A673 (cell line): ENCODE results near the gene BCL10. TPM values are rescaled to one million over a fixed set of nuclear protein-coding genes. Genes with fewer than 3 reads are reported as not detected.

Experiments used
- BruUV-seq: library from RNA; stranded (reverse); fragments of 400-500 nt; replicated peaks from 2 replicates; lab custom pipeline; 2021; lab: Mats Ljungman, UMichigan
- CTCF ChIA-PET: fragments of 300-600 bp; sonication (Branson Sonifier 250); formaldehyde crosslinking; loops from one replicate; lab custom pipeline; 2022; ENCODE audit warnings: antibody characterized with exemption; lab: Charles Lee
- POLR2A ChIA-PET: fragments of 300-600 bp; sonication (Branson Sonifier 250); formaldehyde crosslinking; loops from one replicate; lab custom pipeline; 2022; ENCODE audit warnings: antibody characterized with exemption; ENCODE audit not compliant: low non-redundant PET; lab: Charles Lee
- DNase-seq: peaks from one replicate; pipeline ENCODE4 v3.0.0-alpha.2; 2015; ENCODE audit warnings: low spot score
- H3K27ac ChIP-seq: fragments of 200-600 bp; sonication (generic); 2 replicates; pipeline ENCODE4 v1.5.1; 2016; ENCODE audit warnings: mixed run types, low read depth, mild to moderate bottlenecking, mixed read lengths, antibody characterized with exemption, low read length; ENCODE audit not compliant: poor library complexity, severe bottlenecking
- H3K27me3 ChIP-seq: fragments of 200-600 bp; sonication (generic); replicated peaks from 2 replicates; pipeline ENCODE4 v1.6.1; 2017; ENCODE audit warnings: mixed run types, low read depth, mild to moderate bottlenecking, mixed read lengths, antibody characterized with exemption, low read length; ENCODE audit not compliant: insufficient read depth, poor library complexity
- H3K36me3 ChIP-seq: fragments of 200-600 bp; sonication (generic); 2 replicates; pipeline ENCODE4 v1.6.1; 2016; ENCODE audit warnings: mixed run types, mild to moderate bottlenecking, mixed read lengths, antibody characterized with exemption, low read length; ENCODE audit not compliant: insufficient read depth, poor library complexity, severe bottlenecking
- H3K4me1 ChIP-seq: fragments of 200-600 bp; sonication (generic); 2 replicates; pipeline ENCODE4 v1.6.1; 2017; ENCODE audit warnings: mixed run types, mild to moderate bottlenecking, mixed read lengths, antibody characterized with exemption, low read length; ENCODE audit not compliant: insufficient read depth, poor library complexity, severe bottlenecking
- H3K4me3 ChIP-seq: fragments of 200-600 bp; sonication (generic); 2 replicates; pipeline ENCODE4 v1.5.1; 2016; ENCODE audit warnings: low read depth, mixed run types, mild to moderate bottlenecking, mixed read lengths, low read length; ENCODE audit not compliant: poor library complexity, severe bottlenecking
- H3K9me3 ChIP-seq: fragments of 200-600 bp; sonication (generic); 2 replicates; pipeline ENCODE4 v1.6.1; 2016; ENCODE audit warnings: mixed run types, low read depth, mild to moderate bottlenecking, mixed read lengths, antibody characterized with exemption, low read length; ENCODE audit not compliant: poor library complexity, severe bottlenecking
- EZH2 ChIP-seq: fragments of 200-600 bp; sonication (generic); IDR thresholded peaks from 2 replicates; pipeline ENCODE4 v1.6.1; 2017; ENCODE audit warnings: borderline replicate concordance, low read depth, mild to moderate bottlenecking, mixed read lengths, antibody characterized with exemption, low read length; ENCODE audit not compliant: poor library complexity, severe bottlenecking
- intact Hi-C: fragments of 100-400 bp; cut with micrococcal nuclease; formaldehyde crosslinking; loops from one replicate; pipeline ENCODE4 v1.10.0; 2022; ENCODE audit not compliant: unreplicated experiment
- total RNA-seq: library from RNA; stranded (reverse); gene quantifications from 2 replicates; pipeline ENCODE4 v1.2.3, GENCODE V29; 2021
- TF ChIP-seq, protein P1 (sequence below): fragments of 300-800, 200-600 bp; sonication (generic); conservative IDR thresholded peaks from 2 replicates; pipeline ENCODE4 v1.5.1; 2017; ENCODE audit warnings: low read depth, mild to moderate bottlenecking, antibody characterized with exemption, low read length, moderate library complexity, mixed read lengths

The BCL10 gene
- total RNA-seq, 1 experiment from 2014 or later, result 20.9 TPM

DNA sequence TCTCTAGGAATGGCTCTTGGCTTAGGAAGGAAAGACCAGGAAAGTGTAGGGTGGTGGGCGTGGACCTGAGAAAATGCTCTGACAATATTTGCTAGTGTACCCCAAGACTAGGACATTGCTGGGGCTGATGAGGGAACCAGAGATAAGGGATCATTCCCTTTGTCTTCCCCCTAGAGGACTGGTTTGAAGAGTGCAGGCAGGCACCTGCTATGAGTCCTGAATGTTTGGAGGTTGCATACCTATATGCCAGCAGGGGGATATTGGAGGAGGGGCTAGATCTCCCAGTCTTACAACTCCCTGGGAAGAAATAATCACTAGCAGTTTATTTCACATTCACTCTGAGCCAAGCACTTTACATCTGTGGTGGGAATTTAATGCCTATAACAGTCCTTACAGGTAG lies 6.0 kb upstream of the BCL10 start:
- intact Hi-C loops, result no loop called here
- Histone ChIP-seq H3K36me3 (no peaks in the 10 kb centered on the region), H3K27ac (no peak overlapping the region), H3K9me3 (no peaks in the 10 kb centered on the region), H3K4me1 (peaks cover 11% of the 10 kb centered on the region), H3K27me3 (no peaks in the 10 kb centered on the region), H3K4me3 (no peak overlapping the region)
- POLR2A ChIA-PET, result no interaction called here
- CTCF ChIA-PET, result no interaction called here
- no peak for TF ChIP-seq EZH2
- TF ChIP-seq, protein P1, sequence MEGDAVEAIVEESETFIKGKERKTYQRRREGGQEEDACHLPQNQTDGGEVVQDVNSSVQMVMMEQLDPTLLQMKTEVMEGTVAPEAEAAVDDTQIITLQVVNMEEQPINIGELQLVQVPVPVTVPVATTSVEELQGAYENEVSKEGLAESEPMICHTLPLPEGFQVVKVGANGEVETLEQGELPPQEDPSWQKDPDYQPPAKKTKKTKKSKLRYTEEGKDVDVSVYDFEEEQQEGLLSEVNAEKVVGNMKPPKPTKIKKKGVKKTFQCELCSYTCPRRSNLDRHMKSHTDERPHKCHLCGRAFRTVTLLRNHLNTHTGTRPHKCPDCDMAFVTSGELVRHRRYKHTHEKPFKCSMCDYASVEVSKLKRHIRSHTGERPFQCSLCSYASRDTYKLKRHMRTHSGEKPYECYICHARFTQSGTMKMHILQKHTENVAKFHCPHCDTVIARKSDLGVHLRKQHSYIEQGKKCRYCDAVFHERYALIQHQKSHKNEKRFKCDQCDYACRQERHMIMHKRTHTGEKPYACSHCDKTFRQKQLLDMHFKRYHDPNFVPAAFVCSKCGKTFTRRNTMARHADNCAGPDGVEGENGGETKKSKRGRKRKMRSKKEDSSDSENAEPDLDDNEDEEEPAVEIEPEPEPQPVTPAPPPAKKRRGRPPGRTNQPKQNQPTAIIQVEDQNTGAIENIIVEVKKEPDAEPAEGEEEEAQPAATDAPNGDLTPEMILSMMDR, result no peak
- DNase-seq, result no peak
- BruUV-seq, result no TSS peak

DNA sequence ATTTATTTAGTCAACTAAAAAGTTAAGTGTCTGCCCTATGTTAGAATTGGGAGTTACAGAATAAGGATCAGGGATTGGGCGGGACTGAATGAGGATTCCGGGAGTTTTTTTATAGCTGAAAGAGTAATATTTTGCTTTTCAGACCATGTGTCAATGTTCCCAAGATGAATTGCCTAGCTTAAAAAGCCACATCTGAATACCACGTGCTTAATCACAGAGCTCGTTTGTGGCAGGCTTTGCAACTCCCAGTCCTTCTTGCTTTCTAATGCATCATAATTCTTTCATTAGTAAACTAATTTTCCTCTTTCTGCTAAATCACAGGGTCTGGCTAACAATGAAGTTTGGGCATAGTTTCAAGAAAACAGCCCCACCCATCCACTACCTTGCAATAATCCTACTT lies 4.2 kb upstream of the BCL10 start:
- H3K36me3 ChIP-seq, result no peaks in the 10 kb centered on the region
- H3K4me3 ChIP-seq, result no peak overlapping the region
- intact Hi-C loops, result no loop called here
- no peak for DNase-seq
- ChIA-PET POLR2A (no interaction called here), CTCF (no interaction called here)
- H3K4me1 ChIP-seq, result peaks cover 12% of the 10 kb centered on the region
- H3K9me3 ChIP-seq, result no peaks in the 10 kb centered on the region
- TF ChIP-seq, protein P1, result no peak
- TF ChIP-seq EZH2, result no peak
- H3K27ac ChIP-seq, result no peak overlapping the region
- no TSS peak for BruUV-seq
- H3K27me3 ChIP-seq, result no peaks in the 10 kb centered on the region

DNA sequence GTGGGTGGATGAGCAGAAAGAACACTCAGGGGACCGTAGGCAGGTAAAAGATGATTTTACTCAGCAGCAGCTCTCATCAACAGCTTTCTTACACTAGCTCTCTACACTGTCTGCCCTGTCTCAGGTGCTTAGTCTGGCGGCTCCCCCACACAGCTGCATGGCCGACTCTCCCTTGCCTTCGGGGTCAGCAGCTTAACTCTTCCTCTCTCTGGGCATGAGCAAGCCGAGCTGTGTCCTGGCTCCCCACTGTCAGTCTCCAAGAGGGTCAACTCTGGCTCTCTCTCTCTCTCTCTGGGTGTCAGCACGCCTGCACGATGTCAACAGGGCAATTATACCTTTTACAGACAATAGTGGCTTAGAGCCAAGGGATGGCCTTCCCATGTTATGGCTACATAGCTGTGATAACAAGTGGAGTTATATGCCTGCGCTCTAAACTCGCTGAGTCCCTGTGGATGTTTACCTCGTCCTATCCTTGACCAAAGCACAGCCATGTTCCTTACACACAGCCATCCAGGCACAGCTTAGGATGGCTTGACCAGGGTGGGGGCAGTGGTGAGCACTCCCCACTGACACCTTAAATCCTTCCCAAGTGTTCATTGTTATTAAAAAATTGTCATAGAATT lies 3.1 kb upstream of the BCL10 start:
- ChIA-PET POLR2A (no interaction called here), CTCF (interaction anchor here (0.6 kb wide), 1 partner anchor 1418 kb away, joined by 9 read pairs; no protein-coding TSS in a partner anchor)
- intact Hi-C loops, result no loop called here
- peaks cover 22% of the 10 kb centered on the region for H3K4me1 ChIP-seq
- H3K9me3 ChIP-seq, result no peaks in the 10 kb centered on the region
- H3K27me3 ChIP-seq, result no peaks in the 10 kb centered on the region
- no peaks in the 10 kb centered on the region for H3K36me3 ChIP-seq
- TF ChIP-seq, protein P1, result no peak
- TF ChIP-seq EZH2, result no peak
- BruUV-seq, result no TSS peak
- H3K4me3 ChIP-seq, result no peak overlapping the region
- DNase-seq, result no peak
- peak overlapping the region; percentile 38 for H3K27ac ChIP-seq
